ENCODE measurements around the gene SERP2.

SERP2 gene

GRCh38 chr13:44359983-44360375, 13.6 kb upstream of the SERP2 start:
- no peak for DNase-seq

- no peak for DNase-seq
Measured at GRCh38 chr13:44362394-44363040, 11.1 kb upstream of the SERP2 start.

GRCh38 chr13:44363631-44364344, 9.8 kb upstream of the SERP2 start:
- DNase-seq: no peak

- DNase-seq: no peak
Measured at GRCh38 chr13:44364345-44365000, 9.2 kb upstream of the SERP2 start.

- DNase-seq: no peak
Measured at GRCh38 chr13:44365008-44365407, 8.6 kb upstream of the SERP2 start.

GRCh38 chr13:44365899-44366298, 7.7 kb upstream of the SERP2 start:
- DNase-seq: no peak

GRCh38 chr13:44368062-44368591, 5.5 kb upstream of the SERP2 start:
- DNase-seq: no peak

- DNase-seq: no peak
Measured at GRCh38 chr13:44368599-44369368, 4.8 kb upstream of the SERP2 start.

- DNase-seq: no peak
Measured at GRCh38 chr13:44371421-44371820, 2.2 kb upstream of the SERP2 start.

GRCh38 chr13:44373247-44373600, 400 bp upstream of the SERP2 start:
- no peak for DNase-seq

GRCh38 chr13:44374348-44374712, 706 bp downstream of the SERP2 start:
- DNase-seq: no peak

GRCh38 chr13:44378277-44378676, 4.7 kb downstream of the SERP2 start:
- DNase-seq: no peak

- DNase-seq: no peak
Measured at GRCh38 chr13:44379885-44380284, 6.3 kb downstream of the SERP2 start.

GRCh38 chr13:44380404-44381165, 7.0 kb downstream of the SERP2 start:
- no peak for DNase-seq

- no peak for DNase-seq
Measured at GRCh38 chr13:44382635-44383145, 9.1 kb downstream of the SERP2 start.

- peak; percentile 53 for DNase-seq
Measured at GRCh38 chr13:44383945-44384344, 10.3 kb downstream of the SERP2 start.

- no peak for DNase-seq
Measured at GRCh38 chr13:44384778-44385177, 11.2 kb downstream of the SERP2 start.

- no peak for DNase-seq
Measured at GRCh38 chr13:44385401-44385800, 11.8 kb downstream of the SERP2 start.

GRCh38 chr13:44385847-44386246, 12.2 kb downstream of the SERP2 start:
- no peak for DNase-seq

GRCh38 chr13:44386913-44387556, 13.4 kb downstream of the SERP2 start:
- no peak for DNase-seq

GRCh38 chr13:44388427-44389059, 14.9 kb downstream of the SERP2 start:
- no peak for DNase-seq

Data from RPMI8226 (cell line).